Ectodermal cell (in vitro differentiated cells): ENCODE data around the gene GPS1.

Experiments
- H3K27ac ChIP-seq: 2 replicates; pipeline ENCODE4 v1.7.0; 2013; ENCODE audit warnings: mild to moderate bottlenecking, low read depth, low read length; ENCODE audit not compliant: insufficient read depth, poor library complexity, severe bottlenecking
- H3K27me3 ChIP-seq: 2 replicates; pipeline ENCODE4 v1.7.0; 2013; ENCODE audit warnings: mild to moderate bottlenecking, low read length; ENCODE audit not compliant: insufficient read depth, control insufficient read depth, poor library complexity, severe bottlenecking
- H3K36me3 ChIP-seq: one replicate; pipeline ENCODE4 v1.7.0; 2013; ENCODE audit warnings: low read length; ENCODE audit not compliant: control insufficient read depth, insufficient read depth
- H3K4me1 ChIP-seq: one replicate; pipeline ENCODE4 v1.7.0; 2013; ENCODE audit warnings: low read length; ENCODE audit not compliant: control insufficient read depth, insufficient read depth
- H3K4me3 ChIP-seq: 2 replicates; pipeline ENCODE4 v1.7.0; 2013; ENCODE audit warnings: low read depth, low read length, control low read depth; ENCODE audit not compliant: insufficient read depth
- H3K9me3 ChIP-seq: 2 replicates; pipeline ENCODE4 v1.7.0; 2013; ENCODE audit warnings: mild to moderate bottlenecking, low read length, moderate library complexity; ENCODE audit not compliant: control insufficient read depth
- WGBS, 2 experiments: methylation state at CpG; one replicate each; pipeline ENCODE4 v1.1.7; 2013; ENCODE audit warnings: missing lambda C conversion rate in 2 of 2; 5-methylcytosine and 5-hydroxymethylcytosine counted together

The GPS1 gene

GRCh38 chr17:82080789-82081464 lies 29.2 kb downstream of the GPS1 start:
- Histone ChIP-seq H3K27ac (no peak overlapping the region), H3K4me3 (no peak overlapping the region), H3K27me3 (no peaks in the 10 kb centered on the region), H3K9me3 (no peaks in the 10 kb centered on the region), H3K4me1 (no peaks in the 10 kb centered on the region), H3K36me3 (peaks cover 46% of the 10 kb centered on the region)
- WGBS, 2 experiments: 96 to 97% methylated on average over 44 of the region's 44 CpGs

- no peak overlapping the region for H3K27ac ChIP-seq
- H3K36me3 ChIP-seq: peaks cover 52% of the 10 kb centered on the region
- 96 to 97% methylated on average over 20 of the region's 20 CpGs for WGBS, 2 experiments
- H3K4me1 ChIP-seq: no peaks in the 10 kb centered on the region
- H3K4me3 ChIP-seq: no peak overlapping the region
- H3K9me3 ChIP-seq: no peaks in the 10 kb centered on the region
- no peaks in the 10 kb centered on the region for H3K27me3 ChIP-seq
Observed at GRCh38 chr17:82081546-82081945, 29.8 kb downstream of the GPS1 start.

GRCh38 chr17:82081966-82082365 lies 30.3 kb downstream of the GPS1 start:
- Histone ChIP-seq H3K9me3 (no peaks in the 10 kb centered on the region), H3K4me3 (no peak overlapping the region), H3K36me3 (peaks cover 56% of the 10 kb centered on the region), H3K4me1 (no peaks in the 10 kb centered on the region), H3K27ac (no peak overlapping the region), H3K27me3 (no peaks in the 10 kb centered on the region)
- 94 to 96% methylated on average over 22 of the region's 22 CpGs for WGBS, 2 experiments

- Histone ChIP-seq H3K4me1 (no peaks in the 10 kb centered on the region), H3K9me3 (no peaks in the 10 kb centered on the region), H3K27ac (no peak overlapping the region), H3K27me3 (no peaks in the 10 kb centered on the region), H3K4me3 (no peak overlapping the region), H3K36me3 (peaks cover 61% of the 10 kb centered on the region)
- 96% methylated on average over 19 of the region's 19 CpGs for whole genome bisulfite sequencing, 2 experiments
Observed at GRCh38 chr17:82082456-82082855, 30.8 kb downstream of the GPS1 start.

- 96% methylated on average over 24 of the region's 24 CpGs for WGBS, 2 experiments
- no peaks in the 10 kb centered on the region for H3K4me1 ChIP-seq
- no peak overlapping the region for H3K27ac ChIP-seq
- no peaks in the 10 kb centered on the region for H3K27me3 ChIP-seq
- no peak overlapping the region for H3K4me3 ChIP-seq
- peaks cover 63% of the 10 kb centered on the region for H3K36me3 ChIP-seq
- H3K9me3 ChIP-seq: no peaks in the 10 kb centered on the region
Observed at GRCh38 chr17:82083009-82083408, 31.3 kb downstream of the GPS1 start.

- Histone ChIP-seq H3K36me3 (peaks cover 67% of the 10 kb centered on the region), H3K9me3 (no peaks in the 10 kb centered on the region), H3K27ac (no peak overlapping the region), H3K4me3 (no peak overlapping the region), H3K4me1 (no peaks in the 10 kb centered on the region), H3K27me3 (no peaks in the 10 kb centered on the region)
- WGBS, 2 experiments: 95 to 96% methylated on average over 55 of the region's 55 CpGs
Observed at GRCh38 chr17:82083533-82084359, 32.0 kb downstream of the GPS1 start.

GRCh38 chr17:82084373-82085030 lies 32.8 kb downstream of the GPS1 start:
- H3K27me3 ChIP-seq: no peaks in the 10 kb centered on the region
- peaks cover 75% of the 10 kb centered on the region for H3K36me3 ChIP-seq
- no peak overlapping the region for H3K27ac ChIP-seq
- H3K9me3 ChIP-seq: no peaks in the 10 kb centered on the region
- no peaks in the 10 kb centered on the region for H3K4me1 ChIP-seq
- no peak overlapping the region for H3K4me3 ChIP-seq
- WGBS, 2 experiments: 95 to 96% methylated on average over 31 of the region's 31 CpGs

- H3K4me3 ChIP-seq: no peak overlapping the region
- WGBS, 2 experiments: 93 to 96% methylated on average over 49 of the region's 49 CpGs
- H3K27ac ChIP-seq: no peak overlapping the region
- no peaks in the 10 kb centered on the region for H3K27me3 ChIP-seq
- H3K4me1 ChIP-seq: no peaks in the 10 kb centered on the region
- peaks cover 75% of the 10 kb centered on the region for H3K36me3 ChIP-seq
- no peaks in the 10 kb centered on the region for H3K9me3 ChIP-seq
Observed at GRCh38 chr17:82085031-82085861, 33.5 kb downstream of the GPS1 start.

GRCh38 chr17:82085931-82086764 lies 34.5 kb downstream of the GPS1 start:
- Histone ChIP-seq H3K9me3 (no peaks in the 10 kb centered on the region), H3K4me1 (no peaks in the 10 kb centered on the region), H3K4me3 (no peak overlapping the region), H3K27me3 (no peaks in the 10 kb centered on the region), H3K36me3 (peaks cover 75% of the 10 kb centered on the region), H3K27ac (no peak overlapping the region)
- 96 to 97% methylated on average over 25 of the region's 25 CpGs for WGBS, 2 experiments
